Adrenal gland (tissue), 5 donors: Measurements from ENCODE around the gene KIF6.

Source experiments
- CTCF ChIP-seq, 6 experiments: fragments of 450-650 bp in 4 of 6; fragments of 200-600 bp in 2 of 6; sonication (generic) in 1 of 6; IDR thresholded peaks; 1 replicate in 5 of 6; 2 replicates in 1 of 6; pipeline versions ENCODE4 v1.5.1 to v1.8.0; 2016 to 2021; ENCODE audit warnings: antibody characterized with exemption in 6 of 6, mild to moderate bottlenecking in 2 of 6, moderate library complexity in 1 of 6
- POLR2A ChIP-seq, 2 donors: fragments of 450-650 bp; IDR thresholded peaks; one replicate each; pipeline ENCODE4 v1.6.1; 2017; ENCODE audit warnings: antibody characterized with exemption in 2 of 2, mild to moderate bottlenecking in 2 of 2, moderate library complexity in 1 of 2
- donor health status: DM: no; HTN: no; CAD: no.

- TF ChIP-seq POLR2A (IDR thresholded peaks at IDR 0.05) (no peak), CTCF (IDR thresholded peaks at IDR 0.05) (no peak)
Measured at GRCh38 chr6:39490108-39490507, 235.1 kb downstream of the KIF6 start.
